GM12872 (cell line): ENCODE measurements around the gene PGAP3.

Source experiments
- CTCF ChIP-seq: IDR thresholded peaks from 3 replicates; pipeline ENCODE4 v1.5.1; 2011; ENCODE audit warnings: low read depth, mild to moderate bottlenecking, low read length, moderate library complexity; ENCODE audit not compliant: insufficient read depth

Gene PGAP3

GRCh38 chr17:39661744-39662541 is 25.9 kb downstream of the PGAP3 start:
- no peak for TF ChIP-seq CTCF

- no peak for TF ChIP-seq CTCF
These were observed 27.2 kb downstream of the PGAP3 start for GRCh38 chr17:39660397-39661385.

- no peak for TF ChIP-seq CTCF
These were observed 27.9 kb downstream of the PGAP3 start for GRCh38 chr17:39660011-39660360.

GRCh38 chr17:39659279-39660010 is 28.4 kb downstream of the PGAP3 start:
- TF ChIP-seq CTCF: no peak

- TF ChIP-seq CTCF: no peak
These were observed 29.1 kb downstream of the PGAP3 start for GRCh38 chr17:39658760-39659159.

GRCh38 chr17:39658346-39658745 is 29.5 kb downstream of the PGAP3 start:
- no peak for TF ChIP-seq CTCF

GRCh38 chr17:39655105-39655504 is 32.8 kb downstream of the PGAP3 start:
- TF ChIP-seq CTCF: no peak
